HepG2 (cell line): ENCODE results near the gene WTAP. TPM values are rescaled to one million over a fixed set of nuclear protein-coding genes. Genes with fewer than 3 reads are reported as not detected.
"Not testable (repeated sequence)": the region's sequence is repeated elsewhere in the genome, so short reads cannot be mapped to it uniquely, and the experiment has no call there.

Experiments used
- ATAC-seq: fragments of 200-7000 bp; cut with Tn5 transposase; 3 replicates; pipeline ENCODE4 v1.9.1; 2020; ENCODE audit warnings: mild to moderate bottlenecking, moderate library complexity
- BruUV-seq: library from RNA; stranded (reverse); fragments of 400-500 nt; replicated peaks from 2 replicates; lab custom pipeline; 2021; lab: Mats Ljungman, UMichigan
- CTCF ChIA-PET: fragments of 300-600 bp; formaldehyde crosslinking; extraction: SDS; loops from one replicate; lab custom pipeline; 2021; ENCODE audit warnings: low total read pairs, inconsistent platforms, low intra/inter-chr PET ratio; lab: Yijun Ruan, JAX
- POLR2A ChIA-PET: fragments of 350-600 bp; sonication (Branson Sonifier 250); formaldehyde crosslinking; loops from one replicate; lab custom pipeline; 2020; ENCODE audit warnings: antibody characterized with exemption, inconsistent platforms; lab: Yijun Ruan, JAX
- DNase-seq: peaks from one replicate; pipeline ENCODE4 v3.0.0-alpha.2; 2015; ENCODE audit warnings: low spot score
- FAIRE-seq: peaks from 3 replicates; lab custom pipeline; 2011; peaks lifted over from hg19 to GRCh38; lab: Jason Lieb, UNC
- H2AFZ ChIP-seq: one replicate; pipeline ENCODE4 v1.6.1; 2011; ENCODE audit warnings: low read length, inconsistent platforms
- H3K27ac ChIP-seq: fragments of 300-600 bp; 3 replicates; pipeline ENCODE4 v1.8.0; 2011; ENCODE audit warnings: mixed run types, mild to moderate bottlenecking, mixed read lengths, low read length, inconsistent platforms; ENCODE audit not compliant: insufficient read depth; ENCODE audit errors: extremely low read length
- H3K27me3 ChIP-seq, 2 experiments: fragments of 200-600 bp in 1 of 2; 2 replicates in 1 of 2; 3 replicates in 1 of 2; pipeline versions ENCODE4 v1.6.0 to v1.8.0; 2011; ENCODE audit warnings: low read length in 2 of 2, mild to moderate bottlenecking in 2 of 2, moderate library complexity in 2 of 2, inconsistent platforms in 1 of 2; ENCODE audit not compliant: insufficient read depth in 2 of 2, control insufficient read depth in 1 of 2
- H3K36me3 ChIP-seq, 2 experiments: fragments of 200-600 bp in 1 of 2; replicated peaks in 1 of 2; 2 replicates in 1 of 2; 3 replicates in 1 of 2; pipeline versions ENCODE4 v1.5.1 to v1.8.0; 2011; ENCODE audit warnings: low read length in 2 of 2, inconsistent platforms in 1 of 2; ENCODE audit not compliant: insufficient read depth in 2 of 2, control insufficient read depth in 1 of 2
- H3K4me1 ChIP-seq: 2 replicates; pipeline ENCODE4 v1.5.1; 2012; ENCODE audit warnings: low read length, inconsistent platforms; ENCODE audit not compliant: insufficient read depth
- H3K4me2 ChIP-seq: 2 replicates; pipeline ENCODE4 v1.6.0; 2011; ENCODE audit warnings: low read depth, low read length, inconsistent platforms
- H3K4me3 ChIP-seq, 3 experiments: fragments of 200-600 bp in 1 of 3; sonication (generic), shearing (Covaris generic) in 1 of 3; replicated peaks in 1 of 3; 2 replicates each; pipeline ENCODE4 v1.5.1; 2011 to 2016; ENCODE audit warnings: low read length in 3 of 3, inconsistent platforms in 2 of 3, low read depth in 2 of 3, mild to moderate bottlenecking in 2 of 3, control low read depth in 1 of 3, mixed read lengths in 1 of 3; ENCODE audit not compliant: insufficient read depth in 1 of 3
- H3K79me2 ChIP-seq: one replicate; pipeline ENCODE4 v1.6.1; 2011; ENCODE audit warnings: low read length, inconsistent platforms; ENCODE audit not compliant: insufficient read depth
- H3K9ac ChIP-seq: 2 replicates; pipeline ENCODE4 v1.6.0; 2011; ENCODE audit warnings: mild to moderate bottlenecking, low read depth, low read length, inconsistent platforms; ENCODE audit not compliant: insufficient read depth
- H3K9me3 ChIP-seq: 2 replicates; pipeline ENCODE4 v1.5.1; 2012; ENCODE audit warnings: mild to moderate bottlenecking, low read length
- H4K20me1 ChIP-seq: 2 replicates; pipeline ENCODE4 v1.6.0; 2011; ENCODE audit warnings: inconsistent platforms, mild to moderate bottlenecking, low read length, moderate library complexity; ENCODE audit not compliant: insufficient read depth
- GPN1 ChIP-seq: sonication (generic); formaldehyde crosslinking; IDR thresholded peaks from 2 replicates; pipeline ENCODE4 v1.5.1; 2020; ENCODE audit warnings: missing genetic modification reagents, borderline replicate concordance
- HMGXB4 ChIP-seq, 2 experiments: sonication (generic) in 1 of 2; formaldehyde crosslinking in 1 of 2; IDR thresholded peaks; 2 replicates each; pipeline versions ENCODE4 v1.4.0 to v1.6.1; 2018 to 2020; ENCODE audit warnings: missing genetic modification reagents in 2 of 2, borderline replicate concordance in 1 of 2, low read depth in 1 of 2, mild to moderate bottlenecking in 1 of 2, missing biosample characterization in 1 of 2
- PHF8 ChIP-seq: sonication (generic); formaldehyde crosslinking; IDR thresholded peaks from 2 replicates; pipeline ENCODE4 v1.5.0; 2020; ENCODE audit warnings: missing genetic modification reagents
- SP1 ChIP-seq, 2 experiments: fragments of 450-650 bp in 1 of 2; sonication (generic) in 1 of 2; formaldehyde crosslinking in 1 of 2; IDR thresholded peaks; 2 replicates each; pipeline versions ENCODE4 v1.4.0 to v1.6.1; 2016 to 2020; ENCODE audit warnings: missing genetic modification reagents in 1 of 2
- SPEN ChIP-seq: sonication (generic); formaldehyde crosslinking; IDR thresholded peaks from 2 replicates; pipeline ENCODE4 v1.5.1; 2020; ENCODE audit warnings: low read depth, mild to moderate bottlenecking, missing genetic modification reagents
- TAF1 ChIP-seq: sonication (generic); formaldehyde crosslinking; IDR thresholded peaks from 2 replicates; pipeline ENCODE4 v1.4.0; 2020; ENCODE audit warnings: missing genetic modification reagents
- TRIM22 ChIP-seq: fragments of 450-650 bp; IDR thresholded peaks from 2 replicates; pipeline ENCODE4 v1.6.1; 2017
- ZFP36L2 ChIP-seq: sonication (generic); formaldehyde crosslinking; IDR thresholded peaks from 2 replicates; pipeline ENCODE4 v1.4.0; 2020; ENCODE audit warnings: missing genetic modification reagents
- ZNF530 ChIP-seq: sonication (generic); formaldehyde crosslinking; IDR thresholded peaks from 2 replicates; pipeline ENCODE4 v1.5.0; 2020; ENCODE audit warnings: low read depth, mild to moderate bottlenecking, missing genetic modification reagents
- ZNF549 ChIP-seq: sonication (generic); formaldehyde crosslinking; IDR thresholded peaks from 2 replicates; pipeline ENCODE4 v1.5.0; 2020; ENCODE audit warnings: missing genetic modification reagents
- ZNF598 ChIP-seq: sonication (generic); formaldehyde crosslinking; IDR thresholded peaks from 2 replicates; pipeline ENCODE4 v1.5.1; 2020; ENCODE audit warnings: mild to moderate bottlenecking, missing genetic modification reagents, borderline replicate concordance
- ZNF800 ChIP-seq: sonication (generic); formaldehyde crosslinking; IDR thresholded peaks from 2 replicates; pipeline ENCODE4 v1.4.0; 2020; ENCODE audit warnings: missing genetic modification reagents
- WGBS: methylation state at CpG from one replicate; pipeline ENCODE4 v1.1.6; 2017; ENCODE audit warnings: low lambda C conversion rate; 5-methylcytosine and 5-hydroxymethylcytosine counted together
- in situ Hi-C: cut with HindIII; loops from 2 replicates; pipeline ENCODE4 v1.10.0; 2017; ENCODE audit warnings: low pct_unique_long_range_greater_than_20kb; ENCODE audit not compliant: extremely low pct_ligation_motif_present
- intact Hi-C: fragments of 100-400 bp; cut with micrococcal nuclease; formaldehyde crosslinking; loops from one replicate; pipeline ENCODE4 v1.10.0; 2022; ENCODE audit not compliant: unreplicated experiment
- polyA plus RNA-seq, 8 experiments: library from polyadenylated mRNA; depleted of rRNA in 3 of 8; stranded (reverse) in 7 of 8; unstranded in 1 of 8; fragments of >200 nt; fragmentation: Illumina TruSeq in 4 of 8; extraction: Trizol in 4 of 8; gene quantifications; 2 replicates each; pipeline versions ENCODE4 v1.2.1 to v1.2.3, GENCODE V29; 2011 to 2016; ENCODE audit warnings: low read depth in 4 of 8, missing spikeins in 1 of 8, mixed read lengths in 1 of 8; ENCODE audit not compliant: insufficient read depth in 1 of 8
- total RNA-seq, 5 experiments: library from RNA; depleted of rRNA; stranded (reverse); fragments of >200 nt; fragmentation: Illumina TruSeq; extraction: Trizol; gene quantifications; 2 replicates each; pipeline ENCODE4 v1.2.3, GENCODE V29; 2016; ENCODE audit warnings: low read depth in 1 of 5

The WTAP gene
- total and polyA plus RNA-seq, 2 of the 13 experiments (the other 11 are each of a cell fraction or from before 2014, with no cell fraction given), result 31.6 to 167 TPM

GRCh38 chr6:159712389-159712788, 14.9 kb upstream of the WTAP start:
- H4K20me1 ChIP-seq, H3K4me3 ChIP-seq, CTCF ChIA-PET, H3K36me3 ChIP-seq, in situ Hi-C loops, H3K9me3 ChIP-seq, H3K9ac ChIP-seq, H3K79me2 ChIP-seq, H3K27ac ChIP-seq, intact Hi-C loops, BruUV-seq, FAIRE-seq, H3K4me1 ChIP-seq, DNase-seq, H2AFZ ChIP-seq, H3K27me3 ChIP-seq, H3K4me2 ChIP-seq, ATAC-seq: not testable (repeated sequence)
- WGBS, result 81% methylated on average over 3 of the region's 3 CpGs
- POLR2A ChIA-PET, result interaction anchor here (1.9 kb wide), 1 partner anchor 21 kb away, joined by 4 read pairs; no protein-coding TSS in a partner anchor

GRCh38 chr6:159713984-159714383, 13.3 kb upstream of the WTAP start:
- Histone ChIP-seq H3K4me2 (no peak overlapping the region), H3K4me1 (no peaks in the 10 kb centered on the region), H3K27me3 (no peaks in the 10 kb centered on the region), H3K36me3 (no peaks in the 10 kb centered on the region), H3K9me3 (no peaks in the 10 kb centered on the region), H3K4me3 (no peak overlapping the region), H2AFZ (no peak overlapping the region), H3K27ac (no peak overlapping the region), H4K20me1 (no peaks in the 10 kb centered on the region; the same call in 1 of the 2 replicates), H3K9ac (no peak overlapping the region), H3K79me2 (no peaks in the 10 kb centered on the region)
- intact Hi-C loops (no loop called here), in situ Hi-C loops (no loop called here)
- FAIRE-seq (no peak), ATAC-seq (no peak), DNase-seq (no peak)
- CTCF ChIA-PET, result no interaction called here
- POLR2A ChIA-PET, result interaction anchor here (1.1 to 1.9 kb wide), 2 partner anchors 13 to 22 kb away, joined by 3 to 4 read pairs; no protein-coding TSS in a partner anchor
- WGBS, result 93% methylated on average over 7 of the region's 7 CpGs
- BruUV-seq, result no TSS peak
- no peak for TF ChIP-seq ZNF800
- no peak for TF ChIP-seq SP1 (IDR thresholded peaks at IDR 0.05)
- TF ChIP-seq SP1 (CRISPR knock-in tag; IDR thresholded peaks at IDR 0.05), result no peak
- TF ChIP-seq ZNF598 (CRISPR knock-in tag), result no peak
- TF ChIP-seq PHF8, result no peak
- TF ChIP-seq GPN1 (CRISPR knock-in tag), result no peak
- TF ChIP-seq TAF1 (CRISPR knock-in tag), result no peak
- no peak for TF ChIP-seq SPEN (CRISPR knock-in tag)
- no peak for TF ChIP-seq ZNF549 (CRISPR knock-in tag)
- TF ChIP-seq TRIM22, result no peak
- TF ChIP-seq ZFP36L2, result no peak
- TF ChIP-seq ZNF530 (CRISPR knock-in tag), result no peak
- TF ChIP-seq HMGXB4 (CRISPR knock-in tag; IDR thresholded peaks at IDR 0.05; ENCODE audit: borderline replicate concordance in 1 of 2, low read depth in 1 of 2), result no peak
